Stimulated activated CD8-positive, alpha-beta memory T cell treated with anti-CD3 and anti-CD28 coated beads, Interleukin-15, amount 100 ng/mL, for 4 hours (primary cell): Measurements from ENCODE around the gene PCDHB11.
"Not testable (repeated sequence)": the region's sequence is repeated elsewhere in the genome, so short reads cannot be mapped to it uniquely, and the experiment has no call there.

Experiments used
- DNase-seq, 2 donors: peaks; one replicate each; pipeline ENCODE4 v3.0.0-alpha.2; 2020; ENCODE audit warnings: low read depth in 2 of 2

Gene PCDHB11

GRCh38 chr5:141199359-141200235 lies at the start of gene PCDHB11:
TSS of gene PCDHB11 (plus strand) at chr5:141199627. CDS start at chr5:141199775, 148 bp downstream.
- DNase-seq, result no peak

- DNase-seq, result no peak
These were observed 49.6 kb upstream of the PCDHB11 start, which contains the start of gene PCDHB6 for GRCh38 chr5:141149812-141150211. TSS of gene PCDHB6 (plus strand) at chr5:141150057. CDS start at chr5:141150258, 201 bp downstream.

- no peak for DNase-seq
These were observed 49.0 kb upstream of the PCDHB11 start for GRCh38 chr5:141150224-141150992.

- DNase-seq, result no peak
These were observed 48.5 kb upstream of the PCDHB11 start for GRCh38 chr5:141150993-141151325.

GRCh38 chr5:141151632-141152031 lies 47.8 kb upstream of the PCDHB11 start:
- DNase-seq, result not testable (repeated sequence)

- DNase-seq, result not testable (repeated sequence)
These were observed 47.3 kb upstream of the PCDHB11 start for GRCh38 chr5:141152096-141152495.

- DNase-seq, result no peak
These were observed 43.7 kb upstream of the PCDHB11 start for GRCh38 chr5:141155540-141156374.

GRCh38 chr5:141157356-141157755 lies 42.1 kb upstream of the PCDHB11 start:
- not testable (repeated sequence) for DNase-seq

- not testable (repeated sequence) for DNase-seq
These were observed 41.5 kb upstream of the PCDHB11 start for GRCh38 chr5:141157901-141158300.

- DNase-seq, result no peak
These were observed 26.8 kb upstream of the PCDHB11 start, which contains the start of gene PCDHB7 for GRCh38 chr5:141172381-141173204. TSS of gene PCDHB7 (plus strand) at chr5:141172644. CDS start at chr5:141172836, 192 bp downstream.

- DNase-seq, result not testable (repeated sequence)
These were observed 24.9 kb upstream of the PCDHB11 start for GRCh38 chr5:141174291-141175104.

- DNase-seq, result no peak
These were observed 23.5 kb upstream of the PCDHB11 start for GRCh38 chr5:141175933-141176332.

- not testable (repeated sequence) for DNase-seq
These were observed 21.7 kb upstream of the PCDHB11 start, which contains the start of gene PCDHB8 for GRCh38 chr5:141177577-141178191. TSS of gene PCDHB8 (plus strand) at chr5:141177790. CDS start at chr5:141178035, 245 bp downstream.

- DNase-seq, result not testable (repeated sequence)
These were observed 20.1 kb upstream of the PCDHB11 start for GRCh38 chr5:141179371-141179770.

GRCh38 chr5:141179876-141180275 lies 19.6 kb upstream of the PCDHB11 start:
- not testable (repeated sequence) for DNase-seq

- no peak for DNase-seq
These were observed 19.1 kb upstream of the PCDHB11 start for GRCh38 chr5:141180313-141180712.

GRCh38 chr5:141182248-141182647 lies 17.2 kb upstream of the PCDHB11 start, which contains the start of gene PCDHB16:
TSS of gene PCDHB16 (plus strand) at chr5:141182387. CDS start at chr5:141182560, 173 bp downstream.
- no peak for DNase-seq

- DNase-seq, result not testable (repeated sequence)
These were observed 15.1 kb upstream of the PCDHB11 start for GRCh38 chr5:141184117-141184855.
